ENCODE data around the gene POLN. TPM values are rescaled to one million over a fixed set of nuclear protein-coding genes. Genes with fewer than 3 reads are reported as not detected.

POLN gene
- total RNA-seq, 3 donors from 2014 or later (not counting 1 experiment from before 2014, with no cell fraction given), result 2.6 to 6.9 (median 3.3) TPM

DNA sequence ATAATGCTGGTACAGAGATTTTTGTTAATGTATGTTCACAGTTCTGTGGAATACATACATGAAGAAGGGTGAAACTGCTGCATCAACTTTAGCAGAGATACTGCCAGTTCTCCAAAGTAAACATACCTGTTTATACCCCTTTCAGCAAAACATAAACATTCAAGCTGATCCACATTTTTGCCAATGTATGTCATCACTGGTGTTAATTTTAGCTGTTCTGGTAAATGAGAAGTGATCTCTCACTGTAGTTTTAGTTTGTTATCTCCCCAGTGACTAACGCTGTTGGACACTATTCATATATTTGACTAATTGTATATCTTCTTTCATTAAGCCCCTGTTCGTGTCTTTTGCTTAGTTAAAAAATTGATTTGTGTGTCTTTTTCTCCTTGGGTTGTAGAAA is 82.0 kb downstream of the POLN start:
- Mint-ChIP-seq H3K27ac (no peak overlapping the region), H3K36me3 (no peaks in the 10 kb centered on the region), H3K4me1 (no peaks in the 10 kb centered on the region), H3K9me3 (no peaks in the 10 kb centered on the region), H3K27me3 (ENCODE audit: low read depth in 2 of 2) (no peaks in the 10 kb centered on the region), H3K4me3 (no peak overlapping the region)
- Histone ChIP-seq H3K27ac (ENCODE audit: low read length) (no peak overlapping the region), H3K36me3 (ENCODE audit: control insufficient read depth, insufficient read depth, low read length) (no peaks in the 10 kb centered on the region), H3K27me3 (ENCODE audit: control insufficient read depth, insufficient read depth, low read length) (no peaks in the 10 kb centered on the region), H3K4me1 (ENCODE audit: control insufficient read depth, insufficient read depth, low read length) (no peaks in the 10 kb centered on the region), H3K9me3 (ENCODE audit: control insufficient read depth, insufficient read depth, low read length) (no peaks in the 10 kb centered on the region), H3K4me3 (ENCODE audit: low read length) (no peak overlapping the region)
- TF ChIP-seq, protein P1, sequence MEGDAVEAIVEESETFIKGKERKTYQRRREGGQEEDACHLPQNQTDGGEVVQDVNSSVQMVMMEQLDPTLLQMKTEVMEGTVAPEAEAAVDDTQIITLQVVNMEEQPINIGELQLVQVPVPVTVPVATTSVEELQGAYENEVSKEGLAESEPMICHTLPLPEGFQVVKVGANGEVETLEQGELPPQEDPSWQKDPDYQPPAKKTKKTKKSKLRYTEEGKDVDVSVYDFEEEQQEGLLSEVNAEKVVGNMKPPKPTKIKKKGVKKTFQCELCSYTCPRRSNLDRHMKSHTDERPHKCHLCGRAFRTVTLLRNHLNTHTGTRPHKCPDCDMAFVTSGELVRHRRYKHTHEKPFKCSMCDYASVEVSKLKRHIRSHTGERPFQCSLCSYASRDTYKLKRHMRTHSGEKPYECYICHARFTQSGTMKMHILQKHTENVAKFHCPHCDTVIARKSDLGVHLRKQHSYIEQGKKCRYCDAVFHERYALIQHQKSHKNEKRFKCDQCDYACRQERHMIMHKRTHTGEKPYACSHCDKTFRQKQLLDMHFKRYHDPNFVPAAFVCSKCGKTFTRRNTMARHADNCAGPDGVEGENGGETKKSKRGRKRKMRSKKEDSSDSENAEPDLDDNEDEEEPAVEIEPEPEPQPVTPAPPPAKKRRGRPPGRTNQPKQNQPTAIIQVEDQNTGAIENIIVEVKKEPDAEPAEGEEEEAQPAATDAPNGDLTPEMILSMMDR (IDR thresholded peaks at IDR 0.05), result no peak
- no peak for DNase-seq
- no peak for ATAC-seq
- 95% methylated on average over 2 of the region's 2 CpGs for WGBS (ENCODE audit: insufficient coverage)
- intact Hi-C loops (cut with micrococcal nuclease), result no loop called here

- TF ChIP-seq, protein P1 (IDR thresholded peaks at IDR 0.05), result no peak
- Histone ChIP-seq H3K27ac (ENCODE audit: low read length) (no peak overlapping the region), H3K4me1 (ENCODE audit: control insufficient read depth, insufficient read depth, low read length) (no peaks in the 10 kb centered on the region), H3K9me3 (ENCODE audit: control insufficient read depth, insufficient read depth, low read length) (no peaks in the 10 kb centered on the region), H3K27me3 (ENCODE audit: control insufficient read depth, insufficient read depth, low read length) (no peaks in the 10 kb centered on the region), H3K36me3 (ENCODE audit: control insufficient read depth, insufficient read depth, low read length) (no peaks in the 10 kb centered on the region), H3K4me3 (ENCODE audit: low read length) (no peak overlapping the region)
- H3K27ac Mint-ChIP-seq, result no peak overlapping the region
- peaks cover 0 to 7% of the 10 kb centered on the region in 2 donors for H3K27me3 Mint-ChIP-seq (ENCODE audit: low read depth in 2 of 2)
- intact Hi-C loops (cut with micrococcal nuclease), result no loop called here
- H3K9me3 Mint-ChIP-seq, result peaks cover 2 to 3% of the 10 kb centered on the region in 2 donors
- H3K4me3 Mint-ChIP-seq, result no peak overlapping the region
- 94% methylated on average over 6 of the region's 7 CpGs for WGBS (ENCODE audit: insufficient coverage)
- H3K4me1 Mint-ChIP-seq, result no peaks in the 10 kb centered on the region
- ATAC-seq (no peak), DNase-seq (no peak)
- H3K36me3 Mint-ChIP-seq, result peaks cover 11% of the 10 kb centered on the region
Observed at GRCh38 chr4:2155246-2155645, 86.7 kb downstream of the POLN start.

DNA sequence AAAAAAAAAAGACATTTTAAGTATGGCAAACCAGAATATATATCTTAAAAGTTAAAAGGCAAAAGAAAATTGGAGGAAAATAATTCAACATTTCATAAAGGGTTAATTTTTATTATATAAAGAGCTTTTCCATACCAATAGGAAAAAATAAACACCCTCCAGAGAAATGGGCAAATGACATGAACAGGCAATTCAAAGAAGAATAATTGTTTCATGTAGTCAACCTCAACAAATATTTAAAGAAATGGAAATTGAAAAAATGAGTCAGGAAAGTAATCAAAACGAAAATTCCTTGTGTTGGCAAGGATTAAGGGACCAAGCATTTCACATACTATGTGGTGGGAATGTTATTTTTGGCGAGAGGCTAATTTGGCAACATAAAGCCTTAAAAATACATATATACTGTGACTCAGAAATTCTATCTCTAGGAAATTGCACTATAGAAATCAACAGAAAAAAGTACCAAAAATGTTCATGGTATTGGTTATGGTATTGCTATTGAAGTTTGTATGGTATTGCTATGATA is 87.6 kb downstream of the POLN start:
- Mint-ChIP-seq H3K27ac (no peak overlapping the region), H3K27me3 (ENCODE audit: low read depth in 2 of 2) (peaks cover 0 to 7% of the 10 kb centered on the region in 2 donors), H3K4me1 (no peaks in the 10 kb centered on the region), H3K36me3 (peaks cover 11% of the 10 kb centered on the region), H3K4me3 (no peak overlapping the region), H3K9me3 (peaks cover 2 to 3% of the 10 kb centered on the region in 2 donors)
- H3K4me1 ChIP-seq (ENCODE audit: control insufficient read depth, insufficient read depth, low read length), result no peaks in the 10 kb centered on the region
- TF ChIP-seq, protein P1 (IDR thresholded peaks at IDR 0.05), result no peak
- no peaks in the 10 kb centered on the region for H3K9me3 ChIP-seq (ENCODE audit: control insufficient read depth, insufficient read depth, low read length)
- no peaks in the 10 kb centered on the region for H3K27me3 ChIP-seq (ENCODE audit: control insufficient read depth, insufficient read depth, low read length)
- no peaks in the 10 kb centered on the region for H3K36me3 ChIP-seq (ENCODE audit: control insufficient read depth, insufficient read depth, low read length)
- WGBS (ENCODE audit: insufficient coverage), result 80% methylated on average over 1 of the region's 2 CpGs
- DNase-seq, result no peak
- ATAC-seq, result no peak
- no peak overlapping the region for H3K27ac ChIP-seq (ENCODE audit: low read length)
- no peak overlapping the region for H3K4me3 ChIP-seq (ENCODE audit: low read length)
- intact Hi-C loops (cut with micrococcal nuclease), result no loop called here

- DNase-seq, result no peak
- intact Hi-C loops (cut with micrococcal nuclease), result no loop called here
- no peak for ATAC-seq
- Histone ChIP-seq H3K27ac (ENCODE audit: low read length) (no peak overlapping the region), H3K27me3 (ENCODE audit: control insufficient read depth, insufficient read depth, low read length) (no peaks in the 10 kb centered on the region), H3K36me3 (ENCODE audit: control insufficient read depth, insufficient read depth, low read length) (no peaks in the 10 kb centered on the region), H3K9me3 (ENCODE audit: control insufficient read depth, insufficient read depth, low read length) (no peaks in the 10 kb centered on the region), H3K4me1 (ENCODE audit: control insufficient read depth, insufficient read depth, low read length) (no peaks in the 10 kb centered on the region), H3K4me3 (ENCODE audit: low read length) (no peak overlapping the region)
- Mint-ChIP-seq H3K27me3 (ENCODE audit: low read depth in 2 of 2) (peaks cover 0 to 7% of the 10 kb centered on the region in 2 donors), H3K4me3 (no peak overlapping the region), H3K27ac (no peak overlapping the region), H3K4me1 (no peaks in the 10 kb centered on the region), H3K9me3 (peaks cover 2 to 3% of the 10 kb centered on the region in 2 donors), H3K36me3 (peaks cover 11% of the 10 kb centered on the region)
- 87% methylated on average over 5 of the region's 5 CpGs for WGBS (ENCODE audit: insufficient coverage)
- TF ChIP-seq, protein P1 (IDR thresholded peaks at IDR 0.05), result no peak
Observed at GRCh38 chr4:2151544-2151943, 90.4 kb downstream of the POLN start.

Measured in natural killer cell (primary cell).